ENCODE data around the gene MMP24OS. TPM values are rescaled to one million over a fixed set of nuclear protein-coding genes. Genes with fewer than 3 reads are reported as not detected.

Gene MMP24OS
- total RNA-seq, 3 donors from 2014 or later: 90.9 to 156 (median 124) TPM

DNA sequence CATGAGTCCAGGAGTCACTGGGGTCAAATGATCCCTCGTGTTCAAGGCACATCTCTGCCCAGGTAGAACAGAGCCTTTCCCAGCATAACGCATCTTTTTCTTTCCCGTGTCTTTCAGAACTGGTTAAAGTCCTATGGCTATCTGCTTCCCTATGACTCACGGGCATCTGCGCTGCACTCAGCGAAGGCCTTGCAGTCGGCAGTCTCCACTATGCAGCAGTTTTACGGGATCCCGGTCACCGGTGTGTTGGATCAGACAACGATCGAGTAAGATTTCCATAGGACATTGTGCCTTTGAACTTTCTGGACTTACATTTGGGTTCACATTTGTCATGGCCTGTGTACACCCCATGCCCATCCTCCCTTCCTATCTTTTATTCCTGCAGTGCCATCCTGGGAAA is 31.2 kb downstream of the MMP24OS start:
- ATAC-seq (no peak), DNase-seq (no peak)
- Histone ChIP-seq H3K36me3 (ENCODE audit: low read depth) (no peaks in the 10 kb centered on the region), H3K9me3 (no peaks in the 10 kb centered on the region), H3K4me3 (no peak overlapping the region), H3K4me1 (ENCODE audit: low read depth) (peaks cover 4% of the 10 kb centered on the region)
- intact Hi-C loops (cut with DNase I, micrococcal nuclease): no loop called here
- no peak for TF ChIP-seq CTCF (IDR thresholded peaks at IDR 0.05)

DNA sequence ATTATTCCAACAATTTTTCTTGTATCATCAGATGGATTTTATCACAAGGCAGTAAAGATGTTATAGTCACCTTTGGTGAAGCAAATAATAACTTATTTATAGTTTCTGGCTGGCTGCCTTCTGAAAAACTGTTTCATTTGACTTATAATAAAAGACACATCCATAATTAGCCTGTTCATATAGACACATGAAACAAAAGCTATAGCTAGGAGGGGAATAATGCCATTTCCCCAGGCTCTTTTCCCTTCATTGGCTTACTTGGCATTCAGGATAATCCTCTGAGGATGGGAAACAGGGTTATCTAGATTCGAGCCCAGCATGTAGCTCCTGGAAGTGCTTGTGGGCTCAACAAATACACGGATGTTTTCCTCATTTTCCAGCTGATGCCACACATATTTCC is 33.9 kb downstream of the MMP24OS start:
- Histone ChIP-seq H3K4me1 (ENCODE audit: low read depth) (no peaks in the 10 kb centered on the region), H3K4me3 (no peak overlapping the region), H3K9me3 (no peaks in the 10 kb centered on the region), H3K36me3 (ENCODE audit: low read depth) (no peaks in the 10 kb centered on the region)
- TF ChIP-seq CTCF (IDR thresholded peaks at IDR 0.05): no peak
- intact Hi-C loops (cut with DNase I, micrococcal nuclease): no loop called here
- ATAC-seq: no peak
- DNase-seq: no peak

GRCh38 chr20:35243317-35243716 is 34.6 kb downstream of the MMP24OS start:
- H3K9me3 ChIP-seq: no peaks in the 10 kb centered on the region
- H3K4me3 ChIP-seq: no peak overlapping the region
- no peak for TF ChIP-seq CTCF (IDR thresholded peaks at IDR 0.05)
- intact Hi-C loops (cut with DNase I, micrococcal nuclease): no loop called here
- ATAC-seq (no peak), DNase-seq (no peak)
- H3K4me1 ChIP-seq (ENCODE audit: low read depth): no peaks in the 10 kb centered on the region
- no peaks in the 10 kb centered on the region for H3K36me3 ChIP-seq (ENCODE audit: low read depth)

DNA sequence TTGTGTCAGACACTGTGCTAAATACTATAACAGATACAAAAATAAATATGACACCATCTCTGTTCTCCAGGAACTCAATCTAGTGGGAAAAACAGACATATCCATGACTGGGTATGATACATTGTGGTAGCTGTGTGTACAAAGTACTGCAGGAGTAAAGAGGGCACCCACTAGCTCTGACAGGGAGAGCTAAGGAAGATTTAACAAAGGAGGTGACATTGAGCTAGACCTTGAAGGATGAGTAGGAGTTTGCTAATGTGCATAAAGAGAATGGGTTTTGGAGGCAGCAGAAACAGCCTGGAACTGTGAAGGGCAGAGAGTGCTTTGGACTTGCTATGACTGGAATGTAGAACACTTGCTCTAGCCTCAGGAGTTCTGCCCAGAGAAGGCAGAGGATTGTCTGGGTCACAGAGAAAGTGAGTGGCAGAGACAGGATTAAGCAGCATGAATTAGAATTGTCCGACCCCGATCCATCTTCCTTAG is 37.1 kb downstream of the MMP24OS start:
- no peaks in the 10 kb centered on the region for H3K9me3 ChIP-seq
- DNase-seq: no peak
- H3K4me3 ChIP-seq: no peak overlapping the region
- H3K36me3 ChIP-seq (ENCODE audit: low read depth): no peaks in the 10 kb centered on the region
- no peaks in the 10 kb centered on the region for H3K4me1 ChIP-seq (ENCODE audit: low read depth)
- no peak for TF ChIP-seq CTCF (IDR thresholded peaks at IDR 0.05)
- no peak for ATAC-seq
- intact Hi-C loops (cut with DNase I, micrococcal nuclease): no loop called here

- H3K4me3 ChIP-seq: no peak overlapping the region
- no peaks in the 10 kb centered on the region for H3K4me1 ChIP-seq (ENCODE audit: low read depth)
- no peak for TF ChIP-seq CTCF (IDR thresholded peaks at IDR 0.05)
- no peaks in the 10 kb centered on the region for H3K36me3 ChIP-seq (ENCODE audit: low read depth)
- H3K9me3 ChIP-seq: no peaks in the 10 kb centered on the region
- DNase-seq (no peak), ATAC-seq (no peak)
- intact Hi-C loops (cut with DNase I, micrococcal nuclease): no loop called here
Measured at GRCh38 chr20:35240083-35240810, 37.7 kb downstream of the MMP24OS start.
